Ovary (tissue), 3 donors: Measurements from ENCODE around the gene RIN3.

Experiments
- EP300 ChIP-seq: sonication (generic); formaldehyde crosslinking; IDR thresholded peaks from one replicate; pipeline ENCODE4 v1.6.1; 2017; ENCODE audit warnings: antibody characterized with exemption
- TF ChIP-seq, protein P1 (sequence below), 3 donors: fragments of 450-650 bp in 2 of 3; fragments of 200-600 bp in 1 of 3; IDR thresholded peaks; one replicate each; pipeline versions ENCODE4 v1.5.1 to v1.8.0; 2016 to 2022; ENCODE audit warnings: antibody characterized with exemption in 3 of 3, mild to moderate bottlenecking in 1 of 3
- donor health status: DM: no; HTN: no; CAD: no.

DNA sequence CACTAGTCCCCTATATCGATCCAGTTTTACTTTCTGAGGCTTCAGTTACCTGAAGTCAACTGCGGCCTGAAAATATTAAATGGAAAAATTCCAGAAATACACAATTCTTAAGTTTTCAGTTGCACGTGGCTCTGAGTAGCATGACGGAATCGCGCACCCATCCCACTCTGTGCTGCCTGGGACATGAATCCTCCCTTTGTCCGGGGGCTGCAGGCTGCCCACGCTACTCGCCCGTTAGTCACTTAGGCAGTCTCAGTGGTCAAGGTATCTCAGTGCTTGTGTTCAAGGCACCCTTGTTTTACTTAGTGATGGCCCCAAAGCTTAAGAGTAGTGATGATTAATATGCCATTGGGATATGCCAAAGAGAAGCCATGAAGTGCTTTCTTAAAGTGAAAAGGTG is 188.2 kb downstream of the RIN3 start:
- TF ChIP-seq EP300: no peak
- TF ChIP-seq, protein P1, sequence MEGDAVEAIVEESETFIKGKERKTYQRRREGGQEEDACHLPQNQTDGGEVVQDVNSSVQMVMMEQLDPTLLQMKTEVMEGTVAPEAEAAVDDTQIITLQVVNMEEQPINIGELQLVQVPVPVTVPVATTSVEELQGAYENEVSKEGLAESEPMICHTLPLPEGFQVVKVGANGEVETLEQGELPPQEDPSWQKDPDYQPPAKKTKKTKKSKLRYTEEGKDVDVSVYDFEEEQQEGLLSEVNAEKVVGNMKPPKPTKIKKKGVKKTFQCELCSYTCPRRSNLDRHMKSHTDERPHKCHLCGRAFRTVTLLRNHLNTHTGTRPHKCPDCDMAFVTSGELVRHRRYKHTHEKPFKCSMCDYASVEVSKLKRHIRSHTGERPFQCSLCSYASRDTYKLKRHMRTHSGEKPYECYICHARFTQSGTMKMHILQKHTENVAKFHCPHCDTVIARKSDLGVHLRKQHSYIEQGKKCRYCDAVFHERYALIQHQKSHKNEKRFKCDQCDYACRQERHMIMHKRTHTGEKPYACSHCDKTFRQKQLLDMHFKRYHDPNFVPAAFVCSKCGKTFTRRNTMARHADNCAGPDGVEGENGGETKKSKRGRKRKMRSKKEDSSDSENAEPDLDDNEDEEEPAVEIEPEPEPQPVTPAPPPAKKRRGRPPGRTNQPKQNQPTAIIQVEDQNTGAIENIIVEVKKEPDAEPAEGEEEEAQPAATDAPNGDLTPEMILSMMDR (IDR thresholded peaks at IDR 0.05): no peak
